22Rv1 (cell line): ENCODE data around the gene TMEM259.

ENCODE experiments used
- CTCF ChIP-seq: fragments of 450-650 bp; IDR thresholded peaks from 2 replicates; pipeline ENCODE4 v1.5.1; 2017; ENCODE audit warnings: mild to moderate bottlenecking
- ZFX ChIP-seq: fragments of 450-650 bp; IDR thresholded peaks from 2 replicates; pipeline ENCODE4 v1.6.1; 2017; ENCODE audit warnings: antibody characterized with exemption, borderline replicate concordance

- TF ChIP-seq ZFX: no peak
- TF ChIP-seq CTCF: no peak
These were observed 27.5 kb downstream of the TMEM259 start for GRCh38 chr19:993361-993830.
